NT2/D1 (cell line): ENCODE results near the gene ANKRD55.

Source experiments
- DNase-seq: peaks from one replicate; pipeline ENCODE4 v3.0.0-alpha.2; 2011; ENCODE audit warnings: low read depth, low spot score
- H3K27me3 ChIP-seq: 2 replicates; pipeline ENCODE4 v1.6.0; 2011; ENCODE audit warnings: mild to moderate bottlenecking; ENCODE audit not compliant: insufficient read length, insufficient read depth
- H3K36me3 ChIP-seq: 2 replicates; pipeline ENCODE4 v1.6.1; 2011; ENCODE audit warnings: mild to moderate bottlenecking, low read length, mixed read lengths; ENCODE audit not compliant: insufficient read depth, insufficient read length
- H3K4me1 ChIP-seq: 2 replicates; pipeline ENCODE4 v1.5.1; 2011; ENCODE audit not compliant: insufficient read depth, insufficient read length
- H3K4me3 ChIP-seq: 2 replicates; pipeline ENCODE4 v1.5.1; 2011; ENCODE audit warnings: low read depth; ENCODE audit not compliant: insufficient read length
- H3K9ac ChIP-seq: 2 replicates; pipeline ENCODE4 v1.6.0; 2011; ENCODE audit warnings: low read depth; ENCODE audit not compliant: insufficient read length
- H3K9me3 ChIP-seq: 2 replicates; pipeline ENCODE4 v1.5.1; 2011; ENCODE audit warnings: mild to moderate bottlenecking, low read length; ENCODE audit not compliant: insufficient read depth
- SUZ12 ChIP-seq: IDR thresholded peaks from 2 replicates; pipeline ENCODE4 v1.6.1; 2011; ENCODE audit not compliant: insufficient read length, insufficient read depth; ENCODE audit errors: extremely low read depth
- YY1 ChIP-seq: IDR thresholded peaks from 2 replicates; pipeline ENCODE4 v1.6.1; 2011; ENCODE audit not compliant: insufficient read length, insufficient read depth
- ZNF274 ChIP-seq: IDR thresholded peaks from 2 replicates; pipeline ENCODE4 v1.6.1; 2011; ENCODE audit warnings: mild to moderate bottlenecking, low read depth, low read length

The ANKRD55 gene

GRCh38 chr5:56176155-56176798 lies 56.9 kb downstream of the ANKRD55 start:
- no peaks in the 10 kb centered on the region for H3K36me3 ChIP-seq
- no peak overlapping the region for H3K9ac ChIP-seq
- no peak overlapping the region for H3K4me3 ChIP-seq
- H3K4me1 ChIP-seq = peaks cover 4% of the 10 kb centered on the region
- H3K27me3 ChIP-seq = no peaks in the 10 kb centered on the region
- no peak for DNase-seq
- no peaks in the 10 kb centered on the region for H3K9me3 ChIP-seq
- TF ChIP-seq ZNF274 = no peak

- Histone ChIP-seq H3K27me3 (no peaks in the 10 kb centered on the region), H3K9me3 (no peaks in the 10 kb centered on the region), H3K4me3 (no peak overlapping the region), H3K9ac (no peak overlapping the region), H3K36me3 (no peaks in the 10 kb centered on the region), H3K4me1 (peaks cover 4% of the 10 kb centered on the region)
- peak; percentile 70 for DNase-seq
- no peak for TF ChIP-seq ZNF274
- TF ChIP-seq YY1 = no peak
- no peak for TF ChIP-seq SUZ12
Measured at GRCh38 chr5:56175488-56175887, 57.6 kb downstream of the ANKRD55 start.

GRCh38 chr5:56175021-56175420 lies 58.1 kb downstream of the ANKRD55 start:
- TF ChIP-seq ZNF274 = no peak
- TF ChIP-seq SUZ12 = no peak
- TF ChIP-seq YY1 = no peak
- Histone ChIP-seq H3K36me3 (no peaks in the 10 kb centered on the region), H3K9me3 (no peaks in the 10 kb centered on the region), H3K4me1 (peaks cover 4% of the 10 kb centered on the region), H3K4me3 (no peak overlapping the region), H3K27me3 (no peaks in the 10 kb centered on the region), H3K9ac (no peak overlapping the region)
- DNase-seq = no peak

GRCh38 chr5:56172241-56172640 lies 60.9 kb downstream of the ANKRD55 start:
- no peak for DNase-seq
- H3K4me3 ChIP-seq = no peak overlapping the region
- H3K4me1 ChIP-seq = peaks cover 4% of the 10 kb centered on the region
- TF ChIP-seq YY1 (no peak), SUZ12 (no peak), ZNF274 (no peak)
- no peaks in the 10 kb centered on the region for H3K27me3 ChIP-seq
- no peaks in the 10 kb centered on the region for H3K9me3 ChIP-seq
- H3K36me3 ChIP-seq = no peaks in the 10 kb centered on the region
- no peak overlapping the region for H3K9ac ChIP-seq

- Histone ChIP-seq H3K4me1 (no peaks in the 10 kb centered on the region), H3K9me3 (no peaks in the 10 kb centered on the region), H3K9ac (no peak overlapping the region), H3K4me3 (no peak overlapping the region), H3K36me3 (no peaks in the 10 kb centered on the region), H3K27me3 (no peaks in the 10 kb centered on the region)
- no peak for DNase-seq
- TF ChIP-seq SUZ12 (no peak), ZNF274 (no peak), YY1 (no peak)
Measured at GRCh38 chr5:56170557-56170956, 62.6 kb downstream of the ANKRD55 start.

GRCh38 chr5:56169949-56170348 lies 63.2 kb downstream of the ANKRD55 start:
- H3K9ac ChIP-seq = no peak overlapping the region
- no peaks in the 10 kb centered on the region for H3K9me3 ChIP-seq
- no peak overlapping the region for H3K4me3 ChIP-seq
- H3K27me3 ChIP-seq = no peaks in the 10 kb centered on the region
- no peaks in the 10 kb centered on the region for H3K36me3 ChIP-seq
- H3K4me1 ChIP-seq = no peaks in the 10 kb centered on the region
- DNase-seq = no peak
- TF ChIP-seq ZNF274 = no peak
- TF ChIP-seq SUZ12 = no peak
- no peak for TF ChIP-seq YY1

- TF ChIP-seq YY1 (no peak), SUZ12 (no peak), ZNF274 (no peak)
- H3K4me3 ChIP-seq = no peak overlapping the region
- no peaks in the 10 kb centered on the region for H3K9me3 ChIP-seq
- DNase-seq = no peak
- H3K27me3 ChIP-seq = no peaks in the 10 kb centered on the region
- no peaks in the 10 kb centered on the region for H3K36me3 ChIP-seq
- no peak overlapping the region for H3K9ac ChIP-seq
- H3K4me1 ChIP-seq = no peaks in the 10 kb centered on the region
Measured at GRCh38 chr5:56169281-56169680, 63.8 kb downstream of the ANKRD55 start.
